Naive thymus-derived CD8-positive, alpha-beta T cell (primary cell): ENCODE results near the gene ACSS1. TPM values are rescaled to one million over a fixed set of nuclear protein-coding genes. Genes with fewer than 3 reads are reported as not detected.

Experiments used
- ATAC-seq, 2 donors: fragments of 150-1000 bp; cut with Tn5 transposase in 1 of 2; sonication (Bioruptor Pico), chemical (Tn5 transposase) in 1 of 2; 1 replicate in 1 of 2; 2 replicates in 1 of 2; pipeline ENCODE4 v1.10.0; 2021; ENCODE audit warnings: mild to moderate bottlenecking in 2 of 2, moderate library complexity in 2 of 2
- POLR2A ChIA-PET: fragments of 350-600 bp; sonication (Branson Sonifier 250); formaldehyde crosslinking; loops from one replicate; lab custom pipeline; 2021; ENCODE audit warnings: antibody characterized with exemption; lab: Charles Lee
- DNase-seq, 10 donors: peaks; one replicate each; pipeline versions ENCODE4 v3.0.0 to v3.0.0-alpha.2; 2020 to 2022
- H3K27ac Mint-ChIP-seq, 10 donors: one replicate each; pipeline ENCODE4 v1.8.0; 2020 to 2022; ENCODE audit warnings: mild to moderate bottlenecking in 10 of 10, mixed read lengths in 10 of 10, moderate library complexity in 4 of 10, inconsistent platforms in 1 of 10
- H3K27me3 Mint-ChIP-seq, 5 donors: one replicate each; pipeline ENCODE4 v1.8.0; 2021 to 2022; ENCODE audit warnings: mixed read lengths in 5 of 5
- H3K36me3 Mint-ChIP-seq, 3 donors: one replicate each; pipeline ENCODE4 v1.8.0; 2020 to 2022; ENCODE audit warnings: mixed read lengths in 3 of 3, mild to moderate bottlenecking in 2 of 3, inconsistent platforms in 1 of 3
- H3K4me1 Mint-ChIP-seq, 4 donors: one replicate each; pipeline ENCODE4 v1.8.0; 2021 to 2022; ENCODE audit warnings: mixed read lengths in 4 of 4
- H3K4me3 Mint-ChIP-seq, 10 donors: one replicate each; pipeline ENCODE4 v1.8.0; 2020 to 2022; ENCODE audit warnings: mild to moderate bottlenecking in 10 of 10, mixed read lengths in 10 of 10, moderate library complexity in 6 of 10, inconsistent platforms in 1 of 10
- H3K9me3 Mint-ChIP-seq, 9 donors: one replicate each; pipeline ENCODE4 v1.8.0; 2020 to 2022; ENCODE audit warnings: mixed read lengths in 9 of 9, mild to moderate bottlenecking in 3 of 9, inconsistent platforms in 1 of 9, moderate library complexity in 1 of 9
- polyA plus RNA-seq, 3 donors: library from polyadenylated mRNA; unstranded; fragments of 300-500 nt; fragmentation: Illumina TruSeq; gene quantifications; one replicate each; pipeline ENCODE4 v1.2.3, GENCODE V29; 2021
- total RNA-seq, 8 experiments: library from RNA in 2 of 8; stranded (reverse) in 2 of 8; gene quantifications; one replicate each; pipeline ENCODE4 v1.2.3 and lab custom pipeline; 2021 to 2026

ACSS1 gene
- total and polyA plus RNA-seq, 5 experiments from 2014 or later: 45.2 to 57.8 (median 48.2) TPM

GRCh38 chr20:24999568-24999967, 58.4 kb downstream of the ACSS1 start:
- no peak overlapping the region for H3K27ac Mint-ChIP-seq
- POLR2A ChIA-PET: interaction anchor here (1.0 kb wide), 1 partner anchor 58 kb away, joined by 3 read pairs; the partner anchor contains the start of gene ACSS1
- H3K36me3 Mint-ChIP-seq: peaks cover 5 to 24% (median 21%) of the 10 kb centered on the region in 3 donors
- H3K4me3 Mint-ChIP-seq: no peak overlapping the region
- peaks cover 7 to 8% (median 8%) of the 10 kb centered on the region in 4 donors for H3K4me1 Mint-ChIP-seq
- DNase-seq (no peak), ATAC-seq (no peak)
- no peaks in the 10 kb centered on the region for H3K27me3 Mint-ChIP-seq
- no peaks in the 10 kb centered on the region for H3K9me3 Mint-ChIP-seq

- H3K4me1 Mint-ChIP-seq: peaks cover 8 to 15% (median 11%) of the 10 kb centered on the region in 4 donors
- H3K9me3 Mint-ChIP-seq: no peaks in the 10 kb centered on the region
- peak overlapping the region in 1 of 10 donors; percentile 73 for H3K27ac Mint-ChIP-seq
- no peaks in the 10 kb centered on the region for H3K27me3 Mint-ChIP-seq
- no peak for ATAC-seq
- peaks cover 5 to 19% (median 17%) of the 10 kb centered on the region in 3 donors for H3K36me3 Mint-ChIP-seq
- POLR2A ChIA-PET: interaction anchor here (0.7 to 1.0 kb wide), 2 partner anchors 59 to 60 kb away, joined by 3 read pairs; partner anchors contain the start of gene ACSS1
- no peak overlapping the region for H3K4me3 Mint-ChIP-seq
- no peak for DNase-seq
These were observed 59.1 kb downstream of the ACSS1 start for GRCh38 chr20:24998631-24999445.

- Mint-ChIP-seq H3K27ac (no peak overlapping the region), H3K4me1 (peaks cover 11 to 22% (median 17%) of the 10 kb centered on the region in 4 donors), H3K27me3 (no peaks in the 10 kb centered on the region), H3K9me3 (no peaks in the 10 kb centered on the region), H3K36me3 (peaks cover 5 to 13% (median 12%) of the 10 kb centered on the region in 3 donors), H3K4me3 (no peak overlapping the region)
- POLR2A ChIA-PET: interaction anchor here (0.7 kb wide), 1 partner anchor 61 kb away, joined by 3 read pairs; no protein-coding TSS in a partner anchor
- DNase-seq (no peak), ATAC-seq (no peak)
These were observed 59.8 kb downstream of the ACSS1 start for GRCh38 chr20:24998121-24998520.

- Mint-ChIP-seq H3K27me3 (no peaks in the 10 kb centered on the region), H3K27ac (peak overlapping the region in 2 of 10 donors; percentile 39 to 49), H3K9me3 (no peaks in the 10 kb centered on the region), H3K4me1 (peaks cover 15 to 32% (median 23%) of the 10 kb centered on the region in 4 donors), H3K36me3 (peaks cover 0 to 3% (median under 1%) of the 10 kb centered on the region in 3 donors), H3K4me3 (no peak overlapping the region)
- DNase-seq (no peak), ATAC-seq (no peak)
- POLR2A ChIA-PET: interaction anchor here (0.6 to 5.6 kb wide), 4 partner anchors 61 to 345 kb away, joined by 3 to 83 read pairs (median 14); partner anchors contain the start of genes ACSS1 and ENTPD6
These were observed 61.2 kb downstream of the ACSS1 start for GRCh38 chr20:24996449-24997377.

GRCh38 chr20:24995741-24996448, 62.0 kb downstream of the ACSS1 start:
- Mint-ChIP-seq H3K4me1 (peaks cover 22 to 40% (median 31%) of the 10 kb centered on the region in 4 donors), H3K27ac (peak overlapping the region in 1 of 10 donors; percentile 2), H3K9me3 (no peaks in the 10 kb centered on the region), H3K36me3 (no peaks in the 10 kb centered on the region), H3K4me3 (peak overlapping the region in 1 of 10 donors; percentile 22), H3K27me3 (no peaks in the 10 kb centered on the region)
- DNase-seq (no peak), ATAC-seq (no peak)
- POLR2A ChIA-PET: interaction anchor here (0.6 to 5.6 kb wide), 5 partner anchors 62 to 346 kb away, joined by 3 to 83 read pairs (median 8); partner anchors contain the start of genes ACSS1 and ENTPD6

GRCh38 chr20:24994470-24995368, 63.2 kb downstream of the ACSS1 start:
- ATAC-seq (peak; percentile 29 to 35), DNase-seq (peak; percentile 65 to 92 (median 84))
- no peaks in the 10 kb centered on the region for H3K27me3 Mint-ChIP-seq
- POLR2A ChIA-PET: interaction anchor here (1.1 to 5.6 kb wide), 4 partner anchors 63 to 201 kb away, joined by 3 to 83 read pairs (median 15); partner anchors contain the start of genes ACSS1 and ENTPD6
- H3K4me1 Mint-ChIP-seq: peaks cover 29 to 51% (median 42%) of the 10 kb centered on the region in 4 donors
- no peaks in the 10 kb centered on the region for H3K36me3 Mint-ChIP-seq
- no peaks in the 10 kb centered on the region for H3K9me3 Mint-ChIP-seq
- H3K27ac Mint-ChIP-seq: peak overlapping the region; percentile 10 to 99 (median 96)
- H3K4me3 Mint-ChIP-seq: peak overlapping the region; percentile 13 to 95 (median 56)

GRCh38 chr20:24994186-24994465, 63.8 kb downstream of the ACSS1 start:
- POLR2A ChIA-PET: interaction anchor here (1.1 to 5.6 kb wide), 4 partner anchors 64 to 201 kb away, joined by 3 to 83 read pairs (median 23); partner anchors contain the start of genes ACSS1 and ENTPD6
- ATAC-seq (no peak), DNase-seq (no peak)
- Mint-ChIP-seq H3K36me3 (peaks cover 0 to 1% (median 0%) of the 10 kb centered on the region in 3 donors), H3K9me3 (no peaks in the 10 kb centered on the region), H3K27me3 (no peaks in the 10 kb centered on the region), H3K4me3 (peak overlapping the region in 8 of 10 donors; percentile 10 to 97 (median 50)), H3K4me1 (peaks cover 32 to 57% (median 45%) of the 10 kb centered on the region in 4 donors), H3K27ac (peak overlapping the region in 9 of 10 donors; percentile 78 to 99 (median 97))

- ATAC-seq (no peak), DNase-seq (peak in 1 of 10 donors; percentile 5)
- H3K4me1 Mint-ChIP-seq: peaks cover 33 to 63% (median 51%) of the 10 kb centered on the region in 4 donors
These were observed 64.4 kb downstream of the ACSS1 start for GRCh38 chr20:24993337-24994185.

GRCh38 chr20:24992487-24993205, 65.3 kb downstream of the ACSS1 start, which contains the start of gene APMAP:
TSS of gene APMAP (minus strand) at chr20:24992751. CDS start at chr20:24992688, 63 bp downstream.
- H3K36me3 Mint-ChIP-seq: peaks cover 0 to 4% (median 0%) of the 10 kb centered on the region in 3 donors
- POLR2A ChIA-PET: interaction anchor here (1.1 to 5.6 kb wide), 7 partner anchors 45 to 268 kb away, joined by 3 to 83 read pairs (median 6); partner anchors contain the start of genes ACSS1 and ENTPD6
- H3K4me3 Mint-ChIP-seq: peak within 1 kb of the TSS; percentile 93 to 97 (median 96)
- ATAC-seq (peak; percentile 92 to 93), DNase-seq (peak; percentile 89 to 97 (median 95))
- H3K27me3 Mint-ChIP-seq: no peaks in the 10 kb centered on the region
- H3K27ac Mint-ChIP-seq: peak within 1 kb of the TSS; percentile 93 to 99 (median 98)
- H3K4me1 Mint-ChIP-seq: peaks cover 36 to 72% (median 56%) of the 10 kb centered on the region in 4 donors
- H3K9me3 Mint-ChIP-seq: no peaks in the 10 kb centered on the region

More at GRCh38 chr20:24993337-24994185, 64.4 kb downstream of the ACSS1 start:
- Mint-ChIP-seq H3K4me3 (peak overlapping the region; percentile 93 to 97 (median 96)), H3K9me3 (no peaks in the 10 kb centered on the region), H3K36me3 (peaks cover 0 to 4% (median 0%) of the 10 kb centered on the region in 3 donors), H3K27ac (peak overlapping the region; percentile 93 to 99 (median 98)), H3K27me3 (no peaks in the 10 kb centered on the region)
- POLR2A ChIA-PET: interaction anchor here (0.5 to 5.6 kb wide), 6 partner anchors 64 to 864 kb away, joined by 3 to 83 read pairs (median 14); partner anchors contain the start of genes ACSS1 and ENTPD6
